Endothelial cell of umbilical vein (primary cell): ENCODE results near the gene LRRC8A. TPM values are rescaled to one million over a fixed set of nuclear protein-coding genes. Genes with fewer than 3 reads are reported as not detected.

ENCODE experiments used
- BruUV-seq: library from RNA; stranded (reverse); fragments of 400-500 nt; replicated peaks from 2 replicates; lab custom pipeline; 2021; lab: Mats Ljungman, UMichigan
- CTCF ChIA-PET: fragments of 300-600, 350-600 bp; sonication (Branson Sonifier 250); formaldehyde crosslinking; loops from one replicate; lab custom pipeline; 2021; ENCODE audit warnings: antibody characterized with exemption, inconsistent platforms; lab: Charles Lee
- POLR2A ChIA-PET: fragments of 300-600, 350-600 bp; sonication (Branson Sonifier 250); formaldehyde crosslinking; loops from one replicate; lab custom pipeline; 2021; ENCODE audit warnings: antibody characterized with exemption, inconsistent platforms; lab: Charles Lee
- DNase-seq: peaks from one replicate; pipeline ENCODE4 v3.0.0-alpha.2; 2011; ENCODE audit warnings: low read depth, low spot score
- FAIRE-seq: peaks from 2 replicates; lab custom pipeline; 2011; peaks lifted over from hg19 to GRCh38; lab: Jason Lieb, UNC
- H2AFZ ChIP-seq: 2 replicates; pipeline ENCODE4 v1.6.0; 2012; ENCODE audit warnings: low read depth, low read length, control low read depth, inconsistent platforms
- H3K27ac ChIP-seq: 2 replicates; pipeline ENCODE4 v1.5.1; 2011; ENCODE audit warnings: low read depth, mild to moderate bottlenecking, control low read depth, low read length, moderate library complexity; ENCODE audit not compliant: insufficient read depth
- H3K27me3 ChIP-seq, 2 experiments: 2 replicates each; pipeline versions ENCODE4 v1.6.0 to v1.6.1; 2011; ENCODE audit warnings: low read length in 2 of 2, mixed read lengths in 1 of 2; ENCODE audit not compliant: control insufficient read depth in 2 of 2, insufficient read depth in 2 of 2
- H3K36me3 ChIP-seq, 2 experiments: 2 replicates in 1 of 2; 3 replicates in 1 of 2; pipeline ENCODE4 v1.5.1; 2011; ENCODE audit warnings: low read length in 2 of 2, mild to moderate bottlenecking in 1 of 2, moderate library complexity in 1 of 2; ENCODE audit not compliant: control insufficient read depth in 2 of 2, insufficient read depth in 2 of 2; ENCODE audit errors: extremely low read depth in 1 of 2
- H3K4me1 ChIP-seq: 3 replicates; pipeline ENCODE4 v1.5.1; 2011; ENCODE audit warnings: mild to moderate bottlenecking, low read length; ENCODE audit not compliant: control insufficient read depth, insufficient read depth; ENCODE audit errors: extremely low read depth
- H3K4me2 ChIP-seq: 2 replicates; pipeline ENCODE4 v1.6.1; 2011; ENCODE audit warnings: low read length, control low read depth, mixed read lengths; ENCODE audit not compliant: insufficient read depth
- H3K4me3 ChIP-seq, 3 experiments: fragments of 200-600 bp in 1 of 3; sonication (generic), shearing (Covaris generic) in 1 of 3; replicated peaks in 1 of 3; 2 replicates each; pipeline ENCODE4 v1.5.1; 2011 to 2016; ENCODE audit warnings: control low read depth in 3 of 3, low read length in 3 of 3, mild to moderate bottlenecking in 2 of 3, inconsistent platforms in 1 of 3, low read depth in 1 of 3, moderate library complexity in 1 of 3; ENCODE audit not compliant: insufficient read depth in 1 of 3
- H3K79me2 ChIP-seq: 2 replicates; pipeline ENCODE4 v1.6.0; 2012; ENCODE audit warnings: low read length, inconsistent platforms; ENCODE audit not compliant: control insufficient read depth, insufficient read depth
- H3K9ac ChIP-seq: replicated peaks from 2 replicates; pipeline ENCODE3; 2011; ENCODE audit warnings: low read length, control low read depth; ENCODE audit not compliant: insufficient read depth; ENCODE audit errors: extremely low read depth
- H3K9me1 ChIP-seq: replicated peaks from 3 replicates; pipeline ENCODE4 v1.6.0; 2011; ENCODE audit warnings: mild to moderate bottlenecking, low read length; ENCODE audit not compliant: control insufficient read depth, insufficient read depth; ENCODE audit errors: extremely low read depth
- H3K9me3 ChIP-seq: replicated peaks from 2 replicates; pipeline ENCODE4 v1.5.1; 2012; ENCODE audit warnings: low read length, inconsistent platforms; ENCODE audit not compliant: control insufficient read depth, insufficient read depth
- H4K20me1 ChIP-seq: replicated peaks from 2 replicates; pipeline ENCODE3; 2011; ENCODE audit warnings: mild to moderate bottlenecking, low read length; ENCODE audit not compliant: control insufficient read depth, insufficient read depth; ENCODE audit errors: extremely low read depth
- EZH2 ChIP-seq: IDR thresholded peaks from 2 replicates; pipeline ENCODE4 v1.6.1; 2012; ENCODE audit warnings: borderline replicate concordance, low read depth, mild to moderate bottlenecking, moderate library complexity, low read length, inconsistent platforms; ENCODE audit not compliant: severe bottlenecking
- FOS ChIP-seq: IDR thresholded peaks from 2 replicates; pipeline ENCODE4 v1.6.1; 2011; ENCODE audit warnings: mild to moderate bottlenecking, low read length, moderate library complexity, borderline replicate concordance; ENCODE audit not compliant: insufficient read depth
- GATA2 ChIP-seq: IDR thresholded peaks from 2 replicates; pipeline ENCODE4 v1.7.0; 2011; ENCODE audit warnings: low read depth, mild to moderate bottlenecking, moderate library complexity, mixed read lengths, low read length; ENCODE audit not compliant: insufficient read length, insufficient read depth
- JUN ChIP-seq: IDR thresholded peaks from 2 replicates; pipeline ENCODE4 v1.6.1; 2011; ENCODE audit warnings: borderline replicate concordance, low read depth; ENCODE audit not compliant: insufficient read length, insufficient read depth
- MYC ChIP-seq: IDR thresholded peaks from one replicate; pipeline ENCODE4 v1.6.1; 2011; ENCODE audit warnings: mild to moderate bottlenecking, low read depth, low read length
- POLR2A ChIP-seq: IDR thresholded peaks from 2 replicates; pipeline ENCODE4 v1.6.1; 2012; ENCODE audit warnings: low read depth, mild to moderate bottlenecking, control low read depth, low read length
- POLR2AphosphoS5 ChIP-seq: IDR thresholded peaks from 2 replicates; pipeline ENCODE4 v1.6.1; 2012; ENCODE audit warnings: low read depth, mild to moderate bottlenecking, control low read depth, low read length, moderate library complexity; ENCODE audit not compliant: insufficient read depth
- dilution Hi-C: fragments of 300-500 bp; cut with MboI; formaldehyde crosslinking; loops from one replicate; pipeline ENCODE4 v1.15.0; 2019; ENCODE audit warnings: low sequenced_read_pairs; ENCODE audit not compliant: extremely low pct_ligation_motif_present
- intact Hi-C: fragments of 100-400 bp; cut with micrococcal nuclease; formaldehyde crosslinking; loops from one replicate; pipeline ENCODE4 v1.10.0; 2022
- polyA plus RNA-seq, 4 experiments: library from polyadenylated mRNA; depleted of rRNA in 3 of 4; stranded (reverse) in 3 of 4; unstranded in 1 of 4; fragments of >200 nt; gene quantifications; 2 replicates each; pipeline versions ENCODE4 v1.2.1 to v1.2.3, GENCODE V29; 2011 to 2012; ENCODE audit warnings: missing spikeins in 1 of 4
- total RNA-seq: library from RNA; stranded (reverse); gene quantifications from 2 replicates; pipeline ENCODE4 v1.2.3, GENCODE V29; 2021
- TF ChIP-seq, protein P1 (sequence below), 2 donors: IDR thresholded peaks; 1 replicate in 1 of 2; 2 replicates in 1 of 2; pipeline ENCODE4 v1.5.1; 2011; ENCODE audit warnings: low read length in 2 of 2, mild to moderate bottlenecking in 2 of 2, moderate library complexity in 2 of 2, control low read depth in 1 of 2, inconsistent platforms in 1 of 2, low read depth in 1 of 2; ENCODE audit not compliant: insufficient read depth in 1 of 2; ENCODE audit errors: extremely low read depth in 1 of 2
- TF ChIP-seq, protein P2 (sequence below): IDR thresholded peaks from 2 replicates; pipeline ENCODE4 v1.6.1; 2011; ENCODE audit not compliant: insufficient read depth, insufficient read length

The LRRC8A gene
- total and polyA plus RNA-seq, 2 donors (not counting 3 experiments of a cell fraction or from before 2014, with no cell fraction given): 99.6 to 129 TPM

DNA sequence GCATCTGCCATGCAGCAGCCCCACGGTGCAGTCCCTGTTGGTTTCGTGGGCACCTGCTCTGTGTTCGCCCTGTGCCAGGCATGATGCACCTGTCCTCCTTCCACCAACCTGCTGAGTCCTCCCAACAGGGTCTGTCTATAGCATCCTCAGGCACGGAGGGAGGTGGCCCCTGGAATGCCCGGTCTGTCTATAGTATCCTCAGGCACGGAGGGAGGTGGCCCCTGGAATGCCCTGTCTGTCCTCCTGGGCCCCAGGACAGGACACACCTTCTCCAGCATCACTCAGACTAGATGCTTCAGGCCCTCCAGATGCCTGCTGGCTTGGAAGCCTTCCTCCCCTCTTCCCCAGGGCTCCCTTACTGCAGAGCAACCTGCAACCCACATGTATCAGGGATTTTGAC lies 29.0 kb downstream of the LRRC8A start:
- H3K27me3 ChIP-seq: no peaks in the 10 kb centered on the region
- dilution Hi-C loops: no loop called here
- BruUV-seq: TSS peak; percentile 59
- H3K9ac ChIP-seq: peak overlapping the region; percentile 42
- H3K79me2 ChIP-seq: peaks cover 82% of the 10 kb centered on the region
- no peaks in the 10 kb centered on the region for H3K9me3 ChIP-seq
- H4K20me1 ChIP-seq: no peaks in the 10 kb centered on the region
- peak overlapping the region; percentile 94 for H3K27ac ChIP-seq
- no peak overlapping the region for H3K4me3 ChIP-seq
- H3K4me2 ChIP-seq: no peak overlapping the region
- peak; percentile 73 for FAIRE-seq
- peaks cover 17 to 45% of the 10 kb centered on the region in 2 experiments for H3K36me3 ChIP-seq
- CTCF ChIA-PET: interaction anchor here (1.0 to 2.6 kb wide), 3 partner anchors 19 to 48 kb away, joined by 3 to 8 read pairs (median 7); no protein-coding TSS in a partner anchor
- POLR2A ChIA-PET: interaction anchor here (0.6 kb wide), 1 partner anchor 23 kb away, joined by 3 read pairs; no protein-coding TSS in a partner anchor
- intact Hi-C loops: loop anchor here (1.0 kb wide), 3 partner anchors 19 to 29 kb away; partner anchors contain the start of gene LRRC8A
- H3K4me1 ChIP-seq: peaks cover 51% of the 10 kb centered on the region
- no peak overlapping the region for H2AFZ ChIP-seq
- DNase-seq: no peak
- TF ChIP-seq JUN (no peak), FOS (no peak), POLR2A (no peak), MYC (no peak), POLR2AphosphoS5 (no peak), EZH2 (no peak), GATA2 (no peak)
- TF ChIP-seq, protein P1, sequence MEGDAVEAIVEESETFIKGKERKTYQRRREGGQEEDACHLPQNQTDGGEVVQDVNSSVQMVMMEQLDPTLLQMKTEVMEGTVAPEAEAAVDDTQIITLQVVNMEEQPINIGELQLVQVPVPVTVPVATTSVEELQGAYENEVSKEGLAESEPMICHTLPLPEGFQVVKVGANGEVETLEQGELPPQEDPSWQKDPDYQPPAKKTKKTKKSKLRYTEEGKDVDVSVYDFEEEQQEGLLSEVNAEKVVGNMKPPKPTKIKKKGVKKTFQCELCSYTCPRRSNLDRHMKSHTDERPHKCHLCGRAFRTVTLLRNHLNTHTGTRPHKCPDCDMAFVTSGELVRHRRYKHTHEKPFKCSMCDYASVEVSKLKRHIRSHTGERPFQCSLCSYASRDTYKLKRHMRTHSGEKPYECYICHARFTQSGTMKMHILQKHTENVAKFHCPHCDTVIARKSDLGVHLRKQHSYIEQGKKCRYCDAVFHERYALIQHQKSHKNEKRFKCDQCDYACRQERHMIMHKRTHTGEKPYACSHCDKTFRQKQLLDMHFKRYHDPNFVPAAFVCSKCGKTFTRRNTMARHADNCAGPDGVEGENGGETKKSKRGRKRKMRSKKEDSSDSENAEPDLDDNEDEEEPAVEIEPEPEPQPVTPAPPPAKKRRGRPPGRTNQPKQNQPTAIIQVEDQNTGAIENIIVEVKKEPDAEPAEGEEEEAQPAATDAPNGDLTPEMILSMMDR (IDR thresholded peaks at IDR 0.05; ENCODE audit: extremely low read depth in 1 of 2, insufficient read depth in 1 of 2, low read depth in 1 of 2, low read length in 2 of 2): no peak
- TF ChIP-seq, protein P2, sequence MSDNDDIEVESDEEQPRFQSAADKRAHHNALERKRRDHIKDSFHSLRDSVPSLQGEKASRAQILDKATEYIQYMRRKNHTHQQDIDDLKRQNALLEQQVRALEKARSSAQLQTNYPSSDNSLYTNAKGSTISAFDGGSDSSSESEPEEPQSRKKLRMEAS: no peak
- H3K9me1 ChIP-seq: no peaks in the 10 kb centered on the region
